Colonic mucosa (tissue), 4 donors: ENCODE data around the gene HNRNPH1. TPM values are rescaled to one million over a fixed set of nuclear protein-coding genes. Genes with fewer than 3 reads are reported as not detected.

ENCODE experiments used
- DNase-seq: peaks from one replicate; pipeline ENCODE4 v3.0.0-alpha.2; 2020
- H3K27ac ChIP-seq: fragments of 200-600 bp; one replicate; pipeline ENCODE4 v1.8.0; 2021
- H3K27me3 ChIP-seq: fragments of 200-600 bp; one replicate; pipeline ENCODE4 v1.8.0; 2021
- H3K36me3 ChIP-seq: fragments of 200-600 bp; one replicate; pipeline ENCODE4 v1.8.0; 2021
- H3K4me1 ChIP-seq: fragments of 200-600 bp; one replicate; pipeline ENCODE4 v1.8.0; 2021; ENCODE audit warnings: mild to moderate bottlenecking
- H3K4me3 ChIP-seq: fragments of 200-600 bp; one replicate; pipeline ENCODE4 v1.8.0; 2021
- H3K9ac ChIP-seq, 2 donors: one replicate each; pipeline ENCODE4 v1.7.0; 2013; ENCODE audit warnings: control low read depth in 2 of 2, low read depth in 2 of 2, low read length in 2 of 2
- H3K9me3 ChIP-seq: fragments of 200-600 bp; one replicate; pipeline ENCODE4 v1.8.0; 2021
- CTCF ChIP-seq: fragments of 200-600 bp; IDR thresholded peaks from one replicate; pipeline ENCODE4 v1.8.0; 2022; ENCODE audit warnings: antibody characterized with exemption, mild to moderate bottlenecking
- intact Hi-C: fragments of 100-400 bp; cut with DNase I; formaldehyde crosslinking; loops from one replicate; pipeline ENCODE4 v1.14.1; 2022
- total RNA-seq, 2 donors: library from RNA; stranded (reverse); fragmentation: NEBNext Ultra II Directional in 1 of 2; extraction: Animal tissue kit (Norgen Biotek cat#: 25700) in 1 of 2; gene quantifications; one replicate each; pipeline ENCODE4 v1.2.1, GENCODE V29; 2021
- donor health status: healthy.
- donor health status: DM: no; HTN: no; CAD: no.
- donor health status: DM: no; HTN: no; CAD: no.

The HNRNPH1 gene
- total RNA-seq, 2 donors from 2014 or later = 332 to 510 TPM

DNA sequence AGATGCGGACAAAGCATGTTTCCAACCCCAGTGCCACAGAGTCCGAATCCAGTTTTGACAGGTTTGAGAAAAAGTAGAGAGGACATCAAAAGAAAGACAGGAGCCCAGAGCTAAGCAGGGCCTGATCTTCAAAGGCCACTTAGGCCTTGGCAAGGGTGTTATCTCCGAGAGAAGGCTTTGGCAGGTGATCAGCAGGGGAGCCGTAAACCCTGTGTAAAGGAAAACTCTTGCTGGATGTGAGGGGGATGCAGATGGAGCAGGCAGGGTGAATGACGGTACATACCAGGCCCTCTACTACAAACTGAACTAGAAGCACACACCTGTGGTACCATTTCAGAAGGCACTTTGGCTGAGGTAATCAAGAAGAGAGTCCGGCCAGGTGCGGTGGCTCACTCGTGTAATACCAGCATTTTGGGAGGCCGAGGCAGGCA is 1.4 kb upstream of the HNRNPH1 start:
- intact Hi-C loops = no loop called here
- DNase-seq = no peak
- Histone ChIP-seq H3K27me3 (no peaks in the 10 kb centered on the region), H3K9me3 (no peaks in the 10 kb centered on the region), H3K4me1 (peaks cover 8% of the 10 kb centered on the region), H3K36me3 (no peaks in the 10 kb centered on the region), H3K4me3 (peak overlapping the region; percentile 98), H3K9ac (peak overlapping the region in 1 of 2 donors; percentile 97), H3K27ac (peak overlapping the region; percentile 100)
- TF ChIP-seq CTCF = no peak

GRCh38 chr5:179623906-179624741 is 653 bp upstream of the HNRNPH1 start:
- DNase-seq = peak; percentile 38
- no peak for TF ChIP-seq CTCF
- intact Hi-C loops = no loop called here
- Histone ChIP-seq H3K9me3 (no peaks in the 10 kb centered on the region), H3K27ac (peak overlapping the region; percentile 100), H3K27me3 (no peaks in the 10 kb centered on the region), H3K4me1 (peaks cover 8% of the 10 kb centered on the region), H3K4me3 (peak overlapping the region; percentile 98), H3K36me3 (no peaks in the 10 kb centered on the region), H3K9ac (peak overlapping the region; percentile 82 to 97)

GRCh38 chr5:179621551-179622214 is 1.8 kb downstream of the HNRNPH1 start:
- no peaks in the 10 kb centered on the region for H3K9me3 ChIP-seq
- no peak for DNase-seq
- intact Hi-C loops = no loop called here
- H3K4me3 ChIP-seq = peak overlapping the region; percentile 98
- peak overlapping the region; percentile 72 for H3K27ac ChIP-seq
- no peaks in the 10 kb centered on the region for H3K27me3 ChIP-seq
- no peak for TF ChIP-seq CTCF
- H3K4me1 ChIP-seq = peaks cover 8% of the 10 kb centered on the region
- peaks cover 18% of the 10 kb centered on the region for H3K36me3 ChIP-seq
- H3K9ac ChIP-seq = peak overlapping the region in 1 of 2 donors; percentile 68

GRCh38 chr5:179620703-179621350 is 2.6 kb downstream of the HNRNPH1 start:
- no peak for TF ChIP-seq CTCF
- peaks cover 8% of the 10 kb centered on the region for H3K4me1 ChIP-seq
- intact Hi-C loops = no loop called here

DNA sequence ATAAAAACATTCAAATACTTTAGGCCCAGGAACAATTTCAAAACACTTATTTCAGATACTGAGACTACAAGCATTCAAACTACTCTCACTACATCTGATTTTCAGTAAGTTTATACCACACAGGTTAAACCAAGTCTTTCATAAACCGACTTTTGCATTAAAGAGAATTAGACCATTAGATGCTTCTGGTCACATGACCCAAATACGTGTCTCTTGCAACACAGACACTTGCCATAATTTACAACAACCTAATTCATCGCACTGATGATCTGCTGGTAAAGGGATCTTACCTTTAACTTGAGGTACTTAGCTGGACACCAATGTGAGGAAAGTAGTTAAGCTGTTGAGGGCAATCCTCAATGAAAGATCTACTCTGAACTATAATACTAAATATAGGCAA is 3.2 kb downstream of the HNRNPH1 start:
- peak overlapping the region; percentile 98 for H3K4me3 ChIP-seq
- H3K9ac ChIP-seq = peak overlapping the region in 1 of 2 donors; percentile 46
- H3K36me3 ChIP-seq = peaks cover 32% of the 10 kb centered on the region
- no peak for TF ChIP-seq CTCF
- no peak for DNase-seq
- no peaks in the 10 kb centered on the region for H3K27me3 ChIP-seq
- intact Hi-C loops = no loop called here
- peaks cover 8% of the 10 kb centered on the region for H3K4me1 ChIP-seq
- no peaks in the 10 kb centered on the region for H3K9me3 ChIP-seq
- H3K27ac ChIP-seq = no peak overlapping the region

More at GRCh38 chr5:179620703-179621350, 2.6 kb downstream of the HNRNPH1 start:
- H3K27me3 ChIP-seq = no peaks in the 10 kb centered on the region
- H3K9me3 ChIP-seq = no peaks in the 10 kb centered on the region
- H3K4me3 ChIP-seq = peak overlapping the region; percentile 98
- peaks cover 26% of the 10 kb centered on the region for H3K36me3 ChIP-seq
- no peak for DNase-seq
- H3K9ac ChIP-seq = peak overlapping the region in 1 of 2 donors; percentile 46
- no peak overlapping the region for H3K27ac ChIP-seq
